Measurements from ENCODE around the gene MFRP. TPM values are rescaled to one million over a fixed set of nuclear protein-coding genes. Genes with fewer than 3 reads are reported as not detected.

The MFRP gene
- total RNA-seq, 4 donors from 2014 or later, result 0.15 TPM; not detected in 3

GRCh38 chr11:119316729-119317591 lies 29.5 kb downstream of the MFRP start, which contains the start of gene MCAM:
MCAM (minus strand) TSS chr11:119317130; CDS start chr11:119317101, 29 bp downstream.
- Histone ChIP-seq H3K4me3 (peak within 1 kb of the TSS; percentile 70 to 87), H3K4me1 (peaks cover 12 to 99% (median 50%) of the 10 kb centered on the region in 3 donors), H3K27me3 (no peaks in the 10 kb centered on the region), H3K36me3 (peaks cover 0 to 31% of the 10 kb centered on the region in 2 donors), H3K27ac (peak within 1 kb of the TSS; percentile 90 to 99 (median 98)), H3K9me3 (no peaks in the 10 kb centered on the region)
- peak; percentile 44 for ATAC-seq
- no CpG with 5 or more reads among the region's 74 CpGs for WGBS, 2 donors (ENCODE audit: low coverage in 1 of 2)
- TF ChIP-seq POLR2A (IDR thresholded peaks at IDR 0.05) (peak; percentile 85 to 91), EP300 (IDR thresholded peaks at IDR 0.05) (no peak), POLR2AphosphoS5 (IDR thresholded peaks at IDR 0.05) (peak; percentile 96)

DNA sequence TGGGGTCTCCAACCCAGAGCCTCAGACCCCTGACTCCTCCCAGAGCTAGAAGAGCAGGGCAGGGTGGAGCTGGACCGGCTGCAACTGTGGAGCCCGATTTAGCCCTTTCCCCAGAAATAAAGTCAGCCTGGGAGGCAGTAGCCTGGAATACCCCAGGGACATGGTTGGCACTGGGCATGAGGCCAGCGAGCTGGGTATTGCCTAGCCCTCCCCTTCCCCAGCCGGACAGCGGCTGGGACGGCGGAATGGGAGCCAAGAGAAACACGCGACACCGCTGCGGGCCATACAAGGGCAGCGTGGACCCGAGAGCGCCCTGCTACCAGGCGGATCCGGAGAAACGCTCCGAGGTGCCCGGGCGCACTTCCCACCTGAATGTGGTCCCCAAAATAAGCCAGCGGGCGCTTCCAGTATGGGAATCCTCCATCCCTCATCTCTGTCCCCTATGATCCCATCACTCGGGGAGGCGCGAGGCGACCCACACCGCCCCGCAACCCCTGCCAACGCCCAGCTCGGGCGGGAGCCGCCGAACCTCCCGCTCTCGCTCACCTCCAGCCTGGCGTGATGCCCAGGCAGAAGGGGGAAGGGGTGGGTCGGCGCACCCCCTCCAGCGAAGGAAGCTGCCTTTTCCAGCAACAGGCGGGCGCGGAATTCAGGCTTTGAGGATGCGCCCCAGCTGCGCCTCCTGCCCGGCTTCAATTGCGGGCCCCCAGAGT lies 30.3 kb downstream of the MFRP start:
- ATAC-seq, result peak; percentile 34
- peak overlapping the region; percentile 90 to 99 (median 98) for H3K27ac ChIP-seq
- H3K4me1 ChIP-seq, result peaks cover 12 to 99% (median 42%) of the 10 kb centered on the region in 3 donors
- no peaks in the 10 kb centered on the region for H3K9me3 ChIP-seq
- peak overlapping the region; percentile 70 to 87 for H3K4me3 ChIP-seq
- peaks cover 0 to 38% of the 10 kb centered on the region in 2 donors for H3K36me3 ChIP-seq
- WGBS, 2 donors (ENCODE audit: low coverage in 1 of 2), result 0% methylated on average over 1 of the region's 46 CpGs; no CpG with 5 or more reads in 1 of the 2 donors
- H3K27me3 ChIP-seq, result no peaks in the 10 kb centered on the region
- TF ChIP-seq POLR2A (IDR thresholded peaks at IDR 0.05), result peak in 1 of 2 donors; percentile 20
- no peak for TF ChIP-seq POLR2AphosphoS5 (IDR thresholded peaks at IDR 0.05)

GRCh38 chr11:119315131-119316015 lies 31.1 kb downstream of the MFRP start:
- peak; percentile 24 for ATAC-seq
- Histone ChIP-seq H3K4me3 (peak overlapping the region; percentile 70 to 87), H3K27ac (peak overlapping the region; percentile 90 to 99 (median 98)), H3K36me3 (peaks cover 0 to 46% of the 10 kb centered on the region in 2 donors), H3K4me1 (peaks cover 12 to 99% (median 38%) of the 10 kb centered on the region in 3 donors), H3K9me3 (no peaks in the 10 kb centered on the region), H3K27me3 (no peaks in the 10 kb centered on the region)
- TF ChIP-seq EP300 (IDR thresholded peaks at IDR 0.05) (no peak), POLR2A (IDR thresholded peaks at IDR 0.05) (no peak), POLR2AphosphoS5 (IDR thresholded peaks at IDR 0.05) (peak; percentile 52)
- TF ChIP-seq, protein P1, sequence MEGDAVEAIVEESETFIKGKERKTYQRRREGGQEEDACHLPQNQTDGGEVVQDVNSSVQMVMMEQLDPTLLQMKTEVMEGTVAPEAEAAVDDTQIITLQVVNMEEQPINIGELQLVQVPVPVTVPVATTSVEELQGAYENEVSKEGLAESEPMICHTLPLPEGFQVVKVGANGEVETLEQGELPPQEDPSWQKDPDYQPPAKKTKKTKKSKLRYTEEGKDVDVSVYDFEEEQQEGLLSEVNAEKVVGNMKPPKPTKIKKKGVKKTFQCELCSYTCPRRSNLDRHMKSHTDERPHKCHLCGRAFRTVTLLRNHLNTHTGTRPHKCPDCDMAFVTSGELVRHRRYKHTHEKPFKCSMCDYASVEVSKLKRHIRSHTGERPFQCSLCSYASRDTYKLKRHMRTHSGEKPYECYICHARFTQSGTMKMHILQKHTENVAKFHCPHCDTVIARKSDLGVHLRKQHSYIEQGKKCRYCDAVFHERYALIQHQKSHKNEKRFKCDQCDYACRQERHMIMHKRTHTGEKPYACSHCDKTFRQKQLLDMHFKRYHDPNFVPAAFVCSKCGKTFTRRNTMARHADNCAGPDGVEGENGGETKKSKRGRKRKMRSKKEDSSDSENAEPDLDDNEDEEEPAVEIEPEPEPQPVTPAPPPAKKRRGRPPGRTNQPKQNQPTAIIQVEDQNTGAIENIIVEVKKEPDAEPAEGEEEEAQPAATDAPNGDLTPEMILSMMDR (IDR thresholded peaks at IDR 0.05), result peak in 3 of 4 experiments; percentile 42 to 52 (median 45)
- WGBS, 2 donors (ENCODE audit: low coverage in 1 of 2), result 0% methylated on average over 2 to 3 of the region's 29 CpGs

- H3K36me3 ChIP-seq, result peaks cover 0 to 53% of the 10 kb centered on the region in 2 donors
- peaks cover 12 to 99% (median 33%) of the 10 kb centered on the region in 3 donors for H3K4me1 ChIP-seq
- peak overlapping the region; percentile 90 to 99 (median 98) for H3K27ac ChIP-seq
- TF ChIP-seq POLR2A (IDR thresholded peaks at IDR 0.05) (no peak), EP300 (IDR thresholded peaks at IDR 0.05) (no peak), POLR2AphosphoS5 (IDR thresholded peaks at IDR 0.05) (no peak)
- TF ChIP-seq, protein P1 (IDR thresholded peaks at IDR 0.05), result no peak
- no CpG with 5 or more reads among the region's 18 CpGs for WGBS, 2 donors (ENCODE audit: low coverage in 1 of 2)
- H3K27me3 ChIP-seq, result no peaks in the 10 kb centered on the region
- H3K4me3 ChIP-seq, result peak overlapping the region; percentile 70 to 87
- no peaks in the 10 kb centered on the region for H3K9me3 ChIP-seq
- ATAC-seq, result no peak
Measured at GRCh38 chr11:119314726-119315125, 31.8 kb downstream of the MFRP start.

- peaks cover 0 to 70% of the 10 kb centered on the region in 2 donors for H3K36me3 ChIP-seq
- no peak overlapping the region for H3K4me3 ChIP-seq
- WGBS, 2 donors (ENCODE audit: low coverage in 1 of 2), result 42% methylated on average over 4 of the region's 20 CpGs; no CpG with 5 or more reads in 1 of the 2 donors
- peaks cover 0 to 97% (median 10%) of the 10 kb centered on the region in 3 donors for H3K4me1 ChIP-seq
- peak overlapping the region in 3 of 4 donors; percentile 76 to 99 (median 98) for H3K27ac ChIP-seq
- no peaks in the 10 kb centered on the region for H3K27me3 ChIP-seq
- TF ChIP-seq EP300 (IDR thresholded peaks at IDR 0.05) (no peak), POLR2AphosphoS5 (IDR thresholded peaks at IDR 0.05) (no peak), POLR2A (IDR thresholded peaks at IDR 0.05) (no peak)
- TF ChIP-seq, protein P1 (IDR thresholded peaks at IDR 0.05), result no peak
- H3K9me3 ChIP-seq, result no peaks in the 10 kb centered on the region
- no peak for ATAC-seq
Measured at GRCh38 chr11:119310682-119311052, 35.8 kb downstream of the MFRP start.
